Thyroid gland (tissue), 4 donors: ENCODE data around the gene ERC1.

Experiments
- CTCF ChIP-seq, 6 experiments: fragments of 200-600 bp in 3 of 6; fragments of 450-650 bp in 3 of 6; sonication (generic) in 3 of 6; IDR thresholded peaks; one replicate each; pipeline ENCODE4 v1.5.1; 2016 to 2019; ENCODE audit warnings: antibody characterized with exemption in 6 of 6, mild to moderate bottlenecking in 2 of 6, inconsistent platforms in 1 of 6, moderate library complexity in 1 of 6
- POLR2A ChIP-seq, 2 donors: fragments of 450-650 bp; IDR thresholded peaks; one replicate each; pipeline ENCODE4 v1.6.1; 2017; ENCODE audit warnings: antibody characterized with exemption in 2 of 2, mild to moderate bottlenecking in 2 of 2, moderate library complexity in 1 of 2

GRCh38 chr12:1218369-1218768 is 227.3 kb downstream of the ERC1 start:
- TF ChIP-seq CTCF (IDR thresholded peaks at IDR 0.05) (no peak), POLR2A (IDR thresholded peaks at IDR 0.05) (no peak)
